ENCODE results near the gene ZNF799.
"Not testable (repeated sequence)": the region's sequence is repeated elsewhere in the genome, so short reads cannot be mapped to it uniquely, and the experiment has no call there.

ZNF799 gene

GRCh38 chr19:12400633-12401502 lies at the start of gene ZNF799:
Gene ZNF799 (minus strand): TSS chr19:12401271. CDS start chr19:12401070, 201 bp downstream.
- peak; percentile 94 for DNase-seq

GRCh38 chr19:12450844-12451243 lies 49.8 kb upstream of the ZNF799 start:
- DNase-seq, result no peak

- no peak for DNase-seq
Measured at GRCh38 chr19:12448808-12449207, 47.7 kb upstream of the ZNF799 start.

- DNase-seq, result peak; percentile 96
Measured at GRCh38 chr19:12440541-12441316, 39.7 kb upstream of the ZNF799 start, which contains the start of gene ZNF443. Gene ZNF443 (minus strand): TSS chr19:12441021. CDS start chr19:12440914, 107 bp downstream.

GRCh38 chr19:12439686-12440540 lies 38.8 kb upstream of the ZNF799 start:
- DNase-seq, result not testable (repeated sequence)

GRCh38 chr19:12430726-12431299 lies 29.7 kb upstream of the ZNF799 start:
- DNase-seq, result not testable (repeated sequence)

GRCh38 chr19:12425888-12426274 lies 24.8 kb upstream of the ZNF799 start:
- DNase-seq, result no peak

GRCh38 chr19:12425236-12425887 lies 24.3 kb upstream of the ZNF799 start:
- no peak for DNase-seq

- DNase-seq, result not testable (repeated sequence)
Measured at GRCh38 chr19:12417273-12417672, 16.2 kb upstream of the ZNF799 start.

GRCh38 chr19:12411893-12412292 lies 10.8 kb upstream of the ZNF799 start:
- no peak for DNase-seq

- DNase-seq, result peak; percentile 2
Measured at GRCh38 chr19:12399901-12400632, 1.0 kb downstream of the ZNF799 start.

- DNase-seq, result not testable (repeated sequence)
Measured at GRCh38 chr19:12391148-12391547, 9.9 kb downstream of the ZNF799 start.

GRCh38 chr19:12386365-12386764 lies 14.7 kb downstream of the ZNF799 start:
- DNase-seq, result not testable (repeated sequence)

- no peak for DNase-seq
Measured at GRCh38 chr19:12380444-12380737, 20.7 kb downstream of the ZNF799 start.

- no peak for DNase-seq
Measured at GRCh38 chr19:12379732-12380443, 21.2 kb downstream of the ZNF799 start.

GRCh38 chr19:12374026-12374425 lies 27.0 kb downstream of the ZNF799 start:
- no peak for DNase-seq

GRCh38 chr19:12365236-12366162 lies 35.6 kb downstream of the ZNF799 start, which contains the start of gene ZNF442:
Gene ZNF442 (minus strand): TSS chr19:12365683. CDS start chr19:12363631, 2,052 bp downstream.
- peak; percentile 94 for DNase-seq

- no peak for DNase-seq
Measured at GRCh38 chr19:12364391-12365235, 36.5 kb downstream of the ZNF799 start.
